ENCODE data around the gene ACYP1. TPM values are rescaled to one million over a fixed set of nuclear protein-coding genes. Genes with fewer than 3 reads are reported as not detected.

The ACYP1 gene
- total and polyA plus RNA-seq, 2 of the 13 experiments (the other 11 are each of a cell fraction or from before 2014, with no cell fraction given), result 9.7 to 22.4 TPM

DNA sequence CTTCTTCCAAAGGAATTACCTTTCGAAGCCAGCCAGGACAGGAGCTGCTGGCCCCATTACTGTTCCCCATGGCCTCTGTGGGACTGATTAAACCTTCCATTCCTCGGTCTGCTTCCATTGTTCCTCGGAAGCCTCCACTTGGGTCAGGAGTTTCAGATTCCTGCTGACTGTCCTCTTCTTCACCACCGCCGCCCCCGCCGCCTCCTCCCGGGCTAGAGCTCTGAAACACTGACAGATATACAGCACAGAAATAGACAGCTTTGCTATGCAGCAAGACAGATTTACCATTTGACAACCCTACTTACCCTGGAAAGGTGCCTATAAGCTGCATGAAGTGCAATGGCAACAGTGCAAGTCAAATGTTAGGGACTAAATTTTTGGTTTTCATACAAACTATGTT, 27.4 kb upstream of the ACYP1 start:
- no peaks in the 10 kb centered on the region for H3K4me1 ChIP-seq (ENCODE audit: insufficient read depth, low read length)
- BruUV-seq (replicated peaks), result no TSS peak
- DNase-seq (ENCODE audit: low spot score) (no peak), FAIRE-seq (no peak), ATAC-seq (no peak)
- in situ Hi-C loops (cut with HindIII; ENCODE audit: extremely low pct_ligation_motif_present, low pct_unique_long_range_greater_than_20kb) (loop anchor here (5.0 kb wide), 1 partner anchor 179 kb away; no protein-coding TSS in a partner anchor), intact Hi-C loops (cut with micrococcal nuclease; ENCODE audit: unreplicated experiment) (no loop called here)
- H4K20me1 ChIP-seq (ENCODE audit: insufficient read depth, low read length), result no peaks in the 10 kb centered on the region
- ChIA-PET CTCF (ENCODE audit: low intra/inter-chr PET ratio, low total read pairs) (no interaction called here), POLR2A (no interaction called here)
- TF ChIP-seq ZFAT (CRISPR knock-in tag; conservative IDR thresholded peaks at IDR 0.05) (no peak), THYN1 (CRISPR knock-in tag; IDR thresholded peaks at IDR 0.05; ENCODE audit: borderline replicate concordance, low read depth) (no peak), EP300 (IDR thresholded peaks at IDR 0.05; ENCODE audit: low read depth in 2 of 2, low read length in 2 of 2) (no peak), EP300 (CRISPR knock-in tag; IDR thresholded peaks at IDR 0.05; ENCODE audit: borderline replicate concordance) (no peak), ZNF335 (CRISPR knock-in tag; IDR thresholded peaks at IDR 0.05) (no peak), ZNF274 (CRISPR knock-in tag; IDR thresholded peaks at IDR 0.05) (no peak), ZFP62 (CRISPR knock-in tag; IDR thresholded peaks at IDR 0.05) (no peak), NCOA1 (CRISPR knock-in tag; IDR thresholded peaks at IDR 0.05) (no peak), AGO1 (IDR thresholded peaks at IDR 0.05; ENCODE audit: low read depth, low read length, poor library complexity, severe bottlenecking) (no peak), ZXDC (CRISPR knock-in tag; IDR thresholded peaks at IDR 0.05) (no peak), REXO4 (CRISPR knock-in tag; IDR thresholded peaks at IDR 0.05; ENCODE audit: borderline replicate concordance) (no peak)
- TF ChIP-seq, protein P1, sequence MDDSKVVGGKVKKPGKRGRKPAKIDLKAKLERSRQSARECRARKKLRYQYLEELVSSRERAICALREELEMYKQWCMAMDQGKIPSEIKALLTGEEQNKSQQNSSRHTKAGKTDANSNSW (CRISPR knock-in tag; IDR thresholded peaks at IDR 0.05; ENCODE audit: borderline replicate concordance), result no peak
- no peak overlapping the region for H3K4me2 ChIP-seq (ENCODE audit: low read depth, low read length)
- H3K4me3 ChIP-seq (replicated peaks in 1 of 3; ENCODE audit: insufficient read depth in 1 of 3, low read depth in 2 of 3, low read length in 3 of 3), result no peak overlapping the region
- H3K27me3 ChIP-seq (ENCODE audit: control insufficient read depth in 1 of 2, insufficient read depth in 2 of 2, low read length in 2 of 2), result no peaks in the 10 kb centered on the region
- H3K79me2 ChIP-seq (ENCODE audit: insufficient read depth, low read length), result no peaks in the 10 kb centered on the region
- no peaks in the 10 kb centered on the region for H3K9me3 ChIP-seq (ENCODE audit: low read length)
- H3K36me3 ChIP-seq (replicated peaks in 1 of 2; ENCODE audit: control insufficient read depth in 1 of 2, insufficient read depth in 2 of 2, low read length in 2 of 2), result peaks cover 6 to 48% of the 10 kb centered on the region in 2 experiments
- no peak overlapping the region for H3K27ac ChIP-seq (ENCODE audit: extremely low read length, insufficient read depth, low read length)
- 97% methylated on average over 8 of the region's 8 CpGs for WGBS (ENCODE audit: low lambda C conversion rate)
- H3K9ac ChIP-seq (ENCODE audit: insufficient read depth, low read depth, low read length), result no peak overlapping the region
- no peak overlapping the region for H2AFZ ChIP-seq (ENCODE audit: low read length)

Data from HepG2 (cell line).